Daoy (cell line): Measurements from ENCODE around the gene CCDC7. TPM values are rescaled to one million over a fixed set of nuclear protein-coding genes. Genes with fewer than 3 reads are reported as not detected.
"Not testable (repeated sequence)": the region's sequence is repeated elsewhere in the genome, so short reads cannot be mapped to it uniquely, and the experiment has no call there.

Experiments
- DNase-seq: peaks from one replicate; pipeline ENCODE4 v3.0.0-alpha.2; 2015; ENCODE audit warnings: low read depth
- total RNA-seq: library from RNA; depleted of rRNA; stranded (reverse); fragments of >200 nt; shearing (Covaris generic); gene quantifications from 2 replicates; pipeline ENCODE4 v1.2.3, GENCODE V29; 2014

CCDC7 gene
- total RNA-seq, 1 experiment from 2014 or later: 4.4 TPM

DNA sequence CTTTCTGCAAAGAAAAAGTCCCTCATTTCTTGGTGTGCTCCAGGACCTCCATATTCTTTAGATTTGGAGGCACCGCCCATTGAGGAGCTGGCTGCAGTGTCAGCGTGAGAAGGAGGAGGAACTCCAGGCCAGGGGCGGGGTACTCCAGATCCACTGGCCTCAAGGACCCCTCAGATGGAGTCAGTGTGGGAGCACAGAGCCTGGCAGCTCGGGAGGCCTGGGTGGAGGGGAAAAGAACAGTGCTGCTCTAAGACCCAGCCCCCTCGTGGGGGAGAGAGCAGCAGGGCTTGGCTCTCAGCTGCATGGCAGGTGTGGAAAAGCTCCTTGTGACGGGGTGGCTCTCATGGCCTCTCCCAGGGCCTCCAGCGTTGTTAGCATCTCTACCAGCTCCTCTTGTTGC lies 441.5 kb downstream of the CCDC7 start:
- no peak for DNase-seq

DNA sequence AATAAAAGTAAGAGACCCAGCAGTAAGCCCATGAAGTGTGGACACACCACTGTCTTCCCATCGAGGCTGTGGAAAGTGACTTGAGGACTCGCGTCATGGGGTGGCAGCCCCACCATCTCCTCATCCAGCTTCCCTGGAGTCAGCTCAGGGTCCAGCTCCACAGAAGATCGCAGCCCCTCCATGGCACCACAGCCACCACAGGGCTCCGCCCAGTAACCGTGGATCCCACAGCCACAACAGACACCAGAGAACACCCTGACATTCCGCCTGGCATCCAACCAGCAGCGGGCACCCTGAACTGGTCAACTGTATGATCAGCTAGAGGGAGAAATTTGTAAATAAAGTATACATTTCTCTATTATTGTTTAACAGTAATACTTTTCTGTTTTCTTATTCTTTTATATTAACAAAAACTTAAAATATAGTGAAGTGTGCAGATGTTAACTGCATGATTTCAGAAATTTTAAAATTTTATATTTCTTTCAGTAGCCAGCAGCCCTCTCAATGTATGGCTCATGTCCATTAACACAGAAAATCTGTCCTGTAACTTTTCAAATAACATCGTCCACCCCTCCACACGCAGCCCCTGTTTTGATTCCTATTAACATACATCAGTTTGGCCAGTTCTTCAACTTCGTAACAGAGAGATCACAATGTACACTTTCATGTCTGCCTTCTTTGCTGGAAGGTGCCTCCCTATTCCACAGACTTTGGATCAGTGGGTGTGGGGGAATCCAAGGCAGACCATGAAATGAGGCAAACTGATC lies 442.4 kb downstream of the CCDC7 start:
- DNase-seq: no peak

DNA sequence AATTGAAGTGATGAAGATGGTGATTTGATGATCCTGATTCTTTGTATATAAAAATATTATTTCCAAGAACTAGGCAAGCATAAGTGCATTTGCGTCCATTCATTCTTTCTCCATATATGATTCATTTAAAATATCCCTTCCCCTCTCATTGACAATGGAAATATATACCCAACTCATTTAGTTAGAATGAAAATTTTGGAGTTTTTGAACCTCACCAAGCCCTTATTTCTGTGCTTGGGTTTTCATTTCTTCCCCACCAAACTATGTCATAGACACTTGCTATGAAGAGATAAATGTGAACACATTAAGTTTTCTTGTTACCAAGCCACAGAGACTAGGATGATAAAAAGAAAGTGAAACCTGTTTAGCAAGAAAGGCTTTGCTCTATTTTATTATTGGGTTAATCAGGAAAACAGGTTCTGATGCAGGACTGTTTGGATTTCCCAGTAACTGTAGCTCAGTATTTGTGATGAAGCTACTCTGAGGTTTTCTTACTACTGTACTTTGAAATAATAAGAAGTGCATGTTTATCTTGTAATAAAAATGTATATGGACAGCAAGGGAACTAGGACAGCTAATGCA lies 443.8 kb downstream of the CCDC7 start:
- no peak for DNase-seq

DNA sequence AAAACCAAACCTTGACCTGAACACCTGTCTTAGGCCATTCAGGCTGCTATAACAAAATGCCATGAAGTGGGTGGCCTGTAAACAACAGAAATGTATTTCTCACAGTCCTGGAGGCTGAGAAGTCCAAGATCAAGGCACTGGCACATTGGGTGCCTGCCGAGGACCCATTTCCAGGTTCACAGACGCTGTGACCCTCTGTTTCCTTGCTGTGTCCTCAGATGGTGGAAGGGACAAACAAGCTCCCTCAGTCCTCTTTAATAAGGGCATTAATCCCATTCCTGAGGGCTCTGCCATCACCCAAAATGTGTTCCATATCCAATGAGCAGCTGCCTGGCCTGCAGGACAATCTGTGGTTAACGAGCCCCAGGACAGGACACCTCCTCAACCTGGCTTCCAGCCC lies 444.5 kb downstream of the CCDC7 start:
- DNase-seq: no peak

DNA sequence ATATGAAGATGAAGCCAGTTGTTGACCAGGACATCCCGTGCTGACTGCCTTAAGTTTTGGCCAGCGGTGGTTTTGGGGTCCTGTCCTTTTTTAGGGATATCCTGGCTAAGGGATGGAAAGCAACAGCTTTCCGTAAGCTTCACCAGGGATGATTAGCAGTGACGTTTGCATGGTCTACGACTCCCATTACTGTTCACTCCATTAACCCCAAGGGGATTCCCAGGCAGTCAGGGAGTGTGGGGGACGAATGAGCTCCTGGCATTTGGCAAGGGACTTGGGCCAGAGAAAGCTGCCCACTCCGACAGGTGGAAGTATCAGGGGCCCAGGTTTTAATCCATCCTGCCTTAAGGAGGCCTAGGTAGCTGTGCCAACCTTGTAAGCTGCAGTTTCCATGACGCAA lies 445.3 kb downstream of the CCDC7 start:
- DNase-seq: peak; percentile 4

DNA sequence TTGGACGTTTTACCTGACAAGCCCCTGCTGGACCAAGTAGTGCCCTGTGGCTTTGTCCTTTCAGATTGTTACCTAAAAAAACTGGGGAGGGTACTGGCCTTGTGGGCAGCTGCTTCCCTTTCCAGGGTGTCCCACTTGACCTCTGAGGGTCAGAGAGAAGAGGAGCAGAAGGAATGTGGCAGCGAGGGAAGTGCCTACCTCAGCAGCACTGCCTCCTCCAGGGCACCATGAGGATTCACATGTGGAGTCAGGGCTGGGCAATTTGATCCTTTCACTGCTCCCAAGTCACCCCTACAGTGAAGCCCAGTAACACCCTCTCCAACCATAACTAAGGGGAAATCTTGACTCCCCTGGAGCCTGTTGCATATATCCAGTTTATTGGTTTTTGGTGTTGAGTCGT lies 447.5 kb downstream of the CCDC7 start:
- peak; percentile 19 for DNase-seq

DNA sequence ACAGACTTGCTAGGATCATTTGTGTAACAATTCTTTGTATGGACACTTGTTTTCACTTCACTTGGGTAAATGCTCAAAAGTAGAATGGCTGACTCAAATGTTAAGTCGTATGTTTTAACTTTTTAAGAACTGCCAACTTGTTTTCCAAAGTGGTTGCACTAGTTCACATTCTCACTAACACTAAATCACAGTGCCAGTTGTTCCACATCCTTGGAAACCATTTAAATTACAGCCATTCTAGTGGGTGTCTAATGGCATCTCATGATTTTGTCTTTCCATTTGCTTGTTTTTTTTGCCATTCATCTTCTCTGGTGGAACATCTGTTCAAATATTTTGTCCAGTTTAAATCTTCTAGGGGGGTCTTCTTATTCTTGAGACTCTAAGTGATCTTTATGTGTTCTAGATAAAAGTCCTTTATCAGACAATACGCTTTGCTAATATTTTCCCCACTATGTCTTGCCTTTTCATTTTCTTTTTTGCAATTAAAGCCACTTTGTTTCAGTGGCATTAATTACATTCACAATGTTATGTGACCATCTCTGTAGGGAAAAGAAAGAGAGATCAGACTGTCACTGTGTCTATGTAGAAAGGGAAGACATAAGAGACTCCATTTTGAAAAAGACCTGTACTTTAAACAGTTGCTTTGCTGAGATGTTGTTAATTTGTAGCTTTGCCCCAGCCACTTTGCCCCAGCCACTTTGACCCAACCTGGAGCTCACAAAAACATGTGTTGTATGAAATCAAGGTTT lies 448.1 kb downstream of the CCDC7 start:
- no peak for DNase-seq

DNA sequence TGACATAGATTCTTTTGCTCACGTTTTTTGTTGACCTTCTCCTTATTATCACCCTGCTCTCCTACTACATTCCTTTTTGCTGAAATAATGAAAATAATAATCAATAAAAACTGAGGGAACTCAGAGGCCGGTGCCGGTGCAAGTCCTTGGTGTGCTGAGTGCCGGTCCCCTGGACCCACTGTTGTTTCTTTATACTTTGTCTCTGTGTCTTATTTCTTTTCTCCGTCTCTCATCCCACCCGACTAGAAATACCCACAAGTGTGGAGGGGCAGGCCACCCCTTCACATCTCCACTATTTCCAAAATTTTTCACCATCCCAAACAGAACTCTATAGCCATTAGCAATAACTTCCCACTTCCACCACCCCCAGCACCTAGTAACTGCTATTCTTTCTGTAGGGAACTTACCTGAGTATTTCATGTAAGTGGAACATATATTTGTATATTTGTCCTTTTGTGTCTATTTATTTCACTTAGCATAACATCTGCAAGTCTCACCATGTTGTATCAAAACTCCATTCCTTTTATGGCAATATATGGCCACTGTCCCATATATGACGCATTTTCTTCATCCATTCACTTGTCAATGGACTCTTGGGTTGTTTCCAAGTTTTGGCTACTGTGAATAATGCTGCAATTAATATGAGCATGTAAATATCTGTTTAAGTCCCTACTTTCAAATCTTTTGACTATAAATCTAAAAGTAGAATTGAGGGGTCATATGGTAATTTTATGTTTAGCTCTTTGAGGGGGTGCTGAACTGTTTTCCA lies 449.4 kb downstream of the CCDC7 start:
- not testable (repeated sequence) for DNase-seq

DNA sequence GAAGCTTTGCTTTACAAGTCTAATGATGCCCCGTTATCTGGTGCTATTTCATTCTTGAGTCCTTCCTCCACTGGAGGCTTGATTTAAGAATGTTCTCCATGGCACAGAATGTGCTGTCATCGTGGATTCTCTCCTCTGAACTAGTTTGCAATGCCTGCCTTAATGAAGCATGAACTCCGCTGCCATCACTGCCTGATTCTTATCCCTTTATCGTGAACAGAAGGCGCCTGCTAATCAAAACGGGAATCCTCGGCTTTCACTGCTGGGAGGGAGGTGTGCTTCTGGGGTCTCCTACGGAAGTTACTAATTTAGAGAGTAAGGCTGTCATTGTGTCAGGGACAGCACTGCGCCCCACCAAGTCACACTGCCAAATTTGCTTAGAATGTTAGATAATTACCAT lies 455.9 kb downstream of the CCDC7 start:
- no peak for DNase-seq

DNA sequence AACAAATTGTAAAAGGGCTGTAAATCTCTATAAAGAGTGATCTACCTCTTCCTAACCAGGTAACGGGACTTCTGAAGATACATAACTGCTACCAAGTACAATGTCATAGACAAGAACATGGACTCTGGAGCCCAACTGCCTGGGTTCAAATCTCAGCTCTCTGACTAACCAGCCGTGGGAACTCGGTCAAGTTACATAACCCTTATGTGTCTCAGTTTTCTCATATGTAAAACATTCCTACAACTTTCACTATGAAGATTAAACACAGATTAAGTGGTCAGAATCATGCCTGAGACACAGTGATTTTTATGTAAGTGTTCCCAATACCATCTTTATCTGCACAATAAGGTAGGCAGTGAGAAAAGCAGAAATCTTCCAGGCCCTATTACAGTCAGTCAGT lies 459.5 kb downstream of the CCDC7 start:
- DNase-seq: no peak

DNA sequence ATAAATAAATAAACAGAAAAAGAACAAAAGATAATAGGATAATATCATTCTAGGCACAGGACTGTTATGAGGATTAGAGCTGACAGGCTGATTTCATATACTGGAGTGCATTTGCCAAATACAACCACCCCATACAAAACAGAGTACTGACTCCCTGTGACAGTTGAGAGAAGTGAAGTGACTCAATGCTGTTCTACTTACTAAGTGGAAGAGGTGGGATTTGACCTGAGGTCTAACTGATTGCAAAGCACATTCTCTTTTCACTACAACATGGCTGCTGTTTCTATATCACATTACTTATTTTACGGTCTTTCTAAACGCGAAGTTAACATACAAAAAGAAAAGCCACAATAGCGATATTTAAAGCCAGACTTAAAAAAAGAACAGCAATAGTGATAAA lies 460.7 kb downstream of the CCDC7 start:
- no peak for DNase-seq

DNA sequence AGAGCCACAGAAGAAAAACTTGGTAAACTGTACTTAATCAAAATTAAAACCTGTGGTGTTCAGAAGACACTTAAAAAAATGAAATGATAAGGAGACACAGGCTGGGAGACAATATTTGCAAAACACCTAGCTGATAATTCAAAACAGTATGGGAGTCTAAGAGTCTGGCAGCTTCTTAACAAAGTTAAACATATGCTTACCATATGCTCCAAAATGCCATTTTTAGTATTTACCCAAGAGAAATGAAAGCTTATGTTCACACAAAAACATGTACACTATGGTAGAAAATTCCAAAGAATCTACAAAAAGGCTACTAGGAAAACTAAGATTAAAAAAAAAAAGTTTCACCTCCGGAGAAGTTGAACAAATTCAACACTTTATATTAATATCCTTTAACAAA lies 463.5 kb downstream of the CCDC7 start:
- DNase-seq: no peak

DNA sequence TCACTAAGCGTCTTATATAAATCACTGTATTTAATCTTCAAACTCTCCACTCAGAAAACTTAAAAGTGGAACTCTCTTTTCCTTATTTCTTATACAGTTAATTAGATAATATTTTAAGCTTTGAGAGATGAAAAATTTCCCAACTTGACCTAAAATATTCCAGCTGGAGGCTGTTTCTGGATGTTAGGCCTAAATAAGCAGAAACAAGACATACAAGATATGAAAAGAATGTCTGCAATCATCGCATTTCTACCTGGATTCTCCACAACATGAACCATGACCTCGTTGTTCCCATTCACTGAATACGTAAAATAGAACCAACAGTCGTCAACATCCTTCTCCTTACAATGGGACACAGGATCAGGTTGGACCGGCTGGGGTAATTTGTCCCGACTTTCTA lies 464.0 kb downstream of the CCDC7 start:
- DNase-seq: not testable (repeated sequence)

DNA sequence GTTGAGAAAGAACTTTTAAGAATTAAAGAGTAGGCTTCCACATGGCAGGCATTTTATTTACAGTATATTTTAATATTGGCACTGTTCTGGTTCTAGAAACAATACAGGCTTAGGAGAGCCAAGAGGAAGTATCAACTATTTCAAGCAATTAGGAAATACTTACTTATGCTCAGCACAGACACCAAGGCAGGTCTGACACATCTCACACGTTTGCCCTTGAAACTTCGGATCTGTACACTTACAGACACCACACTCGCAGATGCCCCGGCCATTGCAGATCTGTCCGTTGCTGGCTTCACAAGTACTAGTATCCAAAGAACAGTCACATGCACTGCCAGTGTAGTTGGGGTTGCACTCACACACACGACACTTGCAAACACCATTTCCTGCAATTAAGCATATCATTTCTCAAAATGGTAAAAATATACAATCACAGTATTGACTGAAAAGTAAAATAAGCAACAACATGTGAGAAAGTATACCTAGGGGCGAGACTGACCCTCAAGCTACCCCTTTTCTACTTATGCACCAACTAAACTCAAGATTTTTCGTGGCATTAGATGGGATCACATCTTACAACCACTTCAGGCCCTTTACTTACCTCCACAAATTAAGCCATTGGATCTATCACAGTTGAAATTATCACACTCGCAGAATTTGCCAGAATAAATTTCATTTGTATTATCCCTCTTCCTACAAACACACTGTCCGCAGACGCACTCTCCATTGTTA lies 465.5 kb downstream of the CCDC7 start:
- DNase-seq: no peak

DNA sequence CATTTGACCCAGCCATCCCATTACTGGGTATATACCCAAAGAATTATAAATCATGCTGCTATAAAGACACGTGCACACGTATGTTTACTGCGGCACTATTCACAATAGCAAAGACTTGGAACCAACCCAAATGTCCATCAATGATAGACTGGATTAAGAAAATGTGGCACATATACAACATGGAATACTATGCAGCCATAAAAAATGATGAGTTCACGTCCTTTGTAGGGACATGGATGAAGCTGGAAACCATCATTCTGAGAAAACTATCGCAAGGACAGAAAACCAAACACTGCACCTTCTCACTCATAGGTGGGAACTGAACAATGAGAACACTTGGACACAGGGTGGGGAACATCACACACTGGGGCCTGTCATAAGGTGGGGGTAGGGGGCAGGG lies 471.9 kb downstream of the CCDC7 start:
- DNase-seq: not testable (repeated sequence)

DNA sequence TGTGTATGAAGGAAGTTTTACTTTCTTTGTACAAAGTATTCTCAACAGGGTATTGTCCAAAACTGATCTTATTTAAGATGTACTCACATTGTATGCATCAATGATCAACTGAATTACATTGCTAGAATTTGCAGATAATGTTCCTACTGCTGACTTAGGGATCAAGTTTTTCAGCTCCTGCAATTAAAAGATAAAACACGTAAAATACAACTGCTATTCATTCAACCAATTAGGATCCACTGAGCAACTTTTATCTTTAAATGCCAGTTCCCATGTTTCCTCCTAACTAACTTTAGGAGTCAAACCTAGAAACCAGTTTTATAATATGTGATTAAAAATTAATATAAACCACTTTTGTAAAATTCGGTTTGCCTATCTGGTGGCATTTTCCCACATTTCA lies 476.2 kb downstream of the CCDC7 start:
- no peak for DNase-seq

DNA sequence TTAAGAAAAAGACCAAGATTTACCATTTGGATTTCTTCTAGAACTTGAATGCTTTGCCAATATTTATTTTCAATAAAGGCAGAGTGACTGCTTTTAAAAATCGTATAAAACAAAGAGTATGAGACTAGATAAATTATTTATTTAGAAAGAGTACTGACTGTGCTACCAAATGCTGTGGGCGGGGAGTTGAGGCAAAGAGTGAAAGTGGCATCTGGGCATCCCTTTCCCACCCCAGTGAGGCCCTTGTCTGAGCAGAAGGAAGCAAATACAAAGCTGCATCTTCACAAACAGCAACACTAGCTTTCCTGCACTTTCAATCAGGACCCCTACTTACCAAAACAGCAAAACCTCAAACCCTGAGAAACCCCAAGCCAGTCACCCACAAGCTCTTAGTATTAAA lies 477.2 kb downstream of the CCDC7 start:
- no peak for DNase-seq

DNA sequence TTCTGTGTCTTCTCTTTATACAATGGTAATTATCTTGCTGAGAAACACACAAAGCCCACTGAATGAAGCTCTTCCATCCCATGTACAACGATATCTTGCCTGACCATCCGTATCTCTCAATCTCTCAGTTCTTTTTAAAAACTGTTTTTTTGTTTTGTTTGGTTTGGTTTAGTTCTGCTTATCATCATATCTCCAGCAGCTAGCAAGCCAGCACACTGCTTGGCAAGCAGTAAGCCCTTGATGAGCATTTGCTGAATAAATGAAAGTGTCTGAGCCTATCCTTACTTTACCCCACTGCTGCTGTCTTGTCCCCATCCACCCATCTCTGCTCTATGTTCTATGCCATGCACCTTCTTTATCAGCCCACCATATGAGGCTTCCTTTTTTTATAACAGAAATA lies 477.9 kb downstream of the CCDC7 start:
- DNase-seq: no peak
